Hepatocyte (in vitro differentiated cells): Measurements from ENCODE around the gene NDUFS6. TPM values are rescaled to one million over a fixed set of nuclear protein-coding genes. Genes with fewer than 3 reads are reported as not detected.

Experiments used
- DNase-seq: peaks from one replicate; pipeline ENCODE4 v3.0.0-alpha.2; 2016; ENCODE audit warnings: low spot score
- H2AFZ ChIP-seq: fragments of 200-600 bp; sonication (generic); 2 replicates; pipeline ENCODE4 v1.6.0; 2016; ENCODE audit warnings: antibody characterized with exemption, mild to moderate bottlenecking
- H3K27ac ChIP-seq: fragments of 200-600 bp; sonication (generic); 2 replicates; pipeline ENCODE4 v1.5.1; 2016; ENCODE audit warnings: mild to moderate bottlenecking
- H3K27me3 ChIP-seq: fragments of 200-600 bp; sonication (generic); 2 replicates; pipeline ENCODE4 v1.6.1; 2016
- H3K36me3 ChIP-seq: fragments of 200-600 bp; sonication (generic); replicated peaks from 2 replicates; pipeline ENCODE4 v1.5.1; 2016; ENCODE audit warnings: low read depth; ENCODE audit not compliant: insufficient read depth
- H3K4me1 ChIP-seq: fragments of 200-600 bp; sonication (generic); 2 replicates; pipeline ENCODE4 v1.5.1; 2016; ENCODE audit warnings: mild to moderate bottlenecking, moderate library complexity; ENCODE audit not compliant: insufficient read depth
- H3K4me2 ChIP-seq: fragments of 200-600 bp; sonication (generic); 2 replicates; pipeline ENCODE4 v1.6.0; 2016
- H3K4me3 ChIP-seq: fragments of 200-600 bp; sonication (generic); 2 replicates; pipeline ENCODE4 v1.5.1; 2016; ENCODE audit warnings: mild to moderate bottlenecking
- H3K79me2 ChIP-seq: fragments of 200-600 bp; sonication (generic); 2 replicates; pipeline ENCODE4 v1.6.0; 2017; ENCODE audit warnings: mild to moderate bottlenecking
- H3K9me2 ChIP-seq: fragments of 200-600 bp; sonication (generic); replicated peaks from 2 replicates; pipeline ENCODE4 v1.6.0; 2017; ENCODE audit warnings: mild to moderate bottlenecking; ENCODE audit not compliant: insufficient read depth
- H3K9me3 ChIP-seq: fragments of 200-600 bp; sonication (generic); 2 replicates; pipeline ENCODE4 v1.5.1; 2016; ENCODE audit warnings: low read depth, mild to moderate bottlenecking
- H4K20me1 ChIP-seq: fragments of 200-600 bp; sonication (generic); 2 replicates; pipeline ENCODE4 v1.6.0; 2016; ENCODE audit warnings: mild to moderate bottlenecking; ENCODE audit not compliant: insufficient read depth, poor library complexity, severe bottlenecking
- CTCF ChIP-seq: fragments of 200-600 bp; sonication (generic); IDR thresholded peaks from 2 replicates; pipeline ENCODE4 v1.5.1; 2016; ENCODE audit warnings: antibody characterized with exemption, mild to moderate bottlenecking; ENCODE audit not compliant: poor library complexity
- EZH2 ChIP-seq: fragments of 200-600 bp; sonication (generic); IDR thresholded peaks from 2 replicates; pipeline ENCODE4 v1.6.1; 2016; ENCODE audit warnings: antibody characterized with exemption, mild to moderate bottlenecking, borderline replicate concordance
- EZH2phosphoT487 ChIP-seq: fragments of 200-600 bp; sonication (generic); IDR thresholded peaks from one replicate; pipeline ENCODE4 v1.6.1; 2018; ENCODE audit warnings: antibody characterized with exemption, mild to moderate bottlenecking, low read depth, moderate library complexity; ENCODE audit not compliant: unreplicated experiment, severe bottlenecking
- WGBS: methylation state at CpG from one replicate; pipeline ENCODE4 v1.1.6; 2016; ENCODE audit warnings: low lambda C conversion rate; ENCODE audit errors: missing lambda C conversion rate; 5-methylcytosine and 5-hydroxymethylcytosine counted together
- polyA plus RNA-seq: library from polyadenylated mRNA; unstranded; fragments of >200 nt; fragmentation: Nextera tagmentation; extraction: Ambion mirVana; gene quantifications from 2 replicates; pipeline ENCODE4 v1.2.1, GENCODE V29; 2016
- total RNA-seq: library from RNA; depleted of rRNA; stranded (reverse); fragments of >200 nt; gene quantifications from 2 replicates; pipeline ENCODE4 v1.2.3, GENCODE V29; 2014

NDUFS6 gene
- total and polyA plus RNA-seq, 2 experiments from 2014 or later = 29.3 to 108 TPM

- WGBS = 88% methylated on average over 20 of the region's 20 CpGs
- Histone ChIP-seq H3K9me2 (no peaks in the 10 kb centered on the region), H3K4me2 (no peak overlapping the region), H3K79me2 (no peaks in the 10 kb centered on the region), H3K9me3 (no peaks in the 10 kb centered on the region), H3K4me1 (no peaks in the 10 kb centered on the region), H4K20me1 (no peaks in the 10 kb centered on the region), H3K27ac (no peak overlapping the region), H3K27me3 (no peaks in the 10 kb centered on the region), H3K36me3 (no peaks in the 10 kb centered on the region), H3K4me3 (no peak overlapping the region), H2AFZ (no peak overlapping the region)
- TF ChIP-seq CTCF (no peak), EZH2 (no peak), EZH2phosphoT487 (no peak)
- DNase-seq = no peak
Measured at GRCh38 chr5:1784197-1785050, 16.8 kb upstream of the NDUFS6 start.

- Histone ChIP-seq H3K9me3 (no peaks in the 10 kb centered on the region), H3K79me2 (no peaks in the 10 kb centered on the region), H3K27ac (no peak overlapping the region), H4K20me1 (no peaks in the 10 kb centered on the region), H3K4me2 (no peak overlapping the region), H3K4me1 (no peaks in the 10 kb centered on the region), H3K9me2 (no peaks in the 10 kb centered on the region), H2AFZ (no peak overlapping the region), H3K4me3 (no peak overlapping the region), H3K36me3 (no peaks in the 10 kb centered on the region), H3K27me3 (no peaks in the 10 kb centered on the region)
- DNase-seq = no peak
- 85% methylated on average over 8 of the region's 8 CpGs for WGBS
- TF ChIP-seq EZH2phosphoT487 (no peak), EZH2 (no peak)
Measured at GRCh38 chr5:1785062-1785461, 16.1 kb upstream of the NDUFS6 start.

- H3K4me3 ChIP-seq = no peak overlapping the region
- no peaks in the 10 kb centered on the region for H3K4me1 ChIP-seq
- 91% methylated on average over 10 of the region's 13 CpGs for WGBS
- H4K20me1 ChIP-seq = no peaks in the 10 kb centered on the region
- H2AFZ ChIP-seq = no peak overlapping the region
- H3K9me3 ChIP-seq = no peaks in the 10 kb centered on the region
- no peaks in the 10 kb centered on the region for H3K79me2 ChIP-seq
- H3K9me2 ChIP-seq = no peaks in the 10 kb centered on the region
- no peak overlapping the region for H3K4me2 ChIP-seq
- H3K36me3 ChIP-seq = no peaks in the 10 kb centered on the region
- no peak for DNase-seq
- no peak for TF ChIP-seq EZH2
- TF ChIP-seq EZH2phosphoT487 = no peak
- TF ChIP-seq CTCF = no peak
- H3K27me3 ChIP-seq = no peaks in the 10 kb centered on the region
- no peak overlapping the region for H3K27ac ChIP-seq
Measured at GRCh38 chr5:1785984-1786383, 15.2 kb upstream of the NDUFS6 start.
